Measurements from ENCODE around the gene PIM2. TPM values are rescaled to one million over a fixed set of nuclear protein-coding genes. Genes with fewer than 3 reads are reported as not detected.

The PIM2 gene
- total RNA-seq, 1 donor from 2014 or later = 13.4 TPM

DNA sequence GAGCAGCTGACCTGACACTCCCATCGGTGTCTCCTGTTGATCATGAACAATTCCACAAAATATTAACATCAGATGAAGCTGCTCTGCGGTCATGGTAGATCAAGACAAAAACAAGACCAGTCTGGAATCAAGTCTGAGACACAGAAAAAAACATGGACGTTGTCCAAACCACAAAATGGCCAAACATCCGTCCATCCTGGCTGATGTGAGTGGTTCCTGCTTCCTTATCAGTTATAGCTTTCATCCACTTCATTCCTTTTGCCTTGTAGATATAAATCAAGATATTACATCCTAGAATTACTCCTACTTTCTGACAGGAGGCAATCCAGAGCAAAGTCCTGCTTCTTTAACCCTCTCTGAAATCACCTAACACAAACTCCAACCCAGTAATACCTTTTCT is 54.6 kb downstream of the PIM2 start:
- Mint-ChIP-seq H3K4me3 (no peak overlapping the region), H3K4me1 (no peaks in the 10 kb centered on the region)
- TF ChIP-seq, protein P1, sequence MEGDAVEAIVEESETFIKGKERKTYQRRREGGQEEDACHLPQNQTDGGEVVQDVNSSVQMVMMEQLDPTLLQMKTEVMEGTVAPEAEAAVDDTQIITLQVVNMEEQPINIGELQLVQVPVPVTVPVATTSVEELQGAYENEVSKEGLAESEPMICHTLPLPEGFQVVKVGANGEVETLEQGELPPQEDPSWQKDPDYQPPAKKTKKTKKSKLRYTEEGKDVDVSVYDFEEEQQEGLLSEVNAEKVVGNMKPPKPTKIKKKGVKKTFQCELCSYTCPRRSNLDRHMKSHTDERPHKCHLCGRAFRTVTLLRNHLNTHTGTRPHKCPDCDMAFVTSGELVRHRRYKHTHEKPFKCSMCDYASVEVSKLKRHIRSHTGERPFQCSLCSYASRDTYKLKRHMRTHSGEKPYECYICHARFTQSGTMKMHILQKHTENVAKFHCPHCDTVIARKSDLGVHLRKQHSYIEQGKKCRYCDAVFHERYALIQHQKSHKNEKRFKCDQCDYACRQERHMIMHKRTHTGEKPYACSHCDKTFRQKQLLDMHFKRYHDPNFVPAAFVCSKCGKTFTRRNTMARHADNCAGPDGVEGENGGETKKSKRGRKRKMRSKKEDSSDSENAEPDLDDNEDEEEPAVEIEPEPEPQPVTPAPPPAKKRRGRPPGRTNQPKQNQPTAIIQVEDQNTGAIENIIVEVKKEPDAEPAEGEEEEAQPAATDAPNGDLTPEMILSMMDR (conservative IDR thresholded peaks at IDR 0.05) = no peak

More for the DNA sequence above, 54.6 kb downstream of the PIM2 start:
- H3K9me3 Mint-ChIP-seq = no peaks in the 10 kb centered on the region
- no peak for DNase-seq (ENCODE audit: low read depth, low spot score)
- peaks cover 16% of the 10 kb centered on the region for H3K27me3 Mint-ChIP-seq (ENCODE audit: low read depth)
- no peak overlapping the region for H3K27ac Mint-ChIP-seq (ENCODE audit: unreplicated experiment)
- no peaks in the 10 kb centered on the region for H3K36me3 Mint-ChIP-seq (ENCODE audit: low read depth)

Other genes starting within 250 kb of the PIM2 start
- 0.64 and 0.70 TPM in 2 replicates for gene WAS, start 235.2 kb downstream of the PIM2 start, total RNA-seq
- gene SUV39H1, start 222.3 kb downstream of the PIM2 start, total RNA-seq = 20.4 and 20.8 TPM in 2 replicates
- not detected in 2 replicates for gene GLOD5, start 157.3 kb downstream of the PIM2 start, total RNA-seq
- gene GATA1, start 132.4 kb downstream of the PIM2 start, total RNA-seq = not detected in 2 replicates
- 177 and 183 TPM in 2 replicates for gene HDAC6, start 117.0 kb downstream of the PIM2 start, total RNA-seq
- gene ERAS, start 92.5 kb downstream of the PIM2 start, total RNA-seq = 0.49 and 0.50 TPM in 2 replicates
- 9.3 and 12.7 TPM in 2 replicates for gene PCSK1N, start 83.4 kb downstream of the PIM2 start, total RNA-seq
- gene TIMM17B, start 21.3 kb downstream of the PIM2 start, total RNA-seq = 86.0 and 95.7 TPM in 2 replicates
- gene PQBP1, start 21.1 kb downstream of the PIM2 start, total RNA-seq = 98.4 and 101 TPM in 2 replicates
- 20.0 and 22.6 TPM in 2 replicates for gene SLC35A2, start 7.4 kb downstream of the PIM2 start, total RNA-seq
- gene OTUD5, start 38.6 kb upstream of the PIM2 start, total RNA-seq = 38.6 and 39.6 TPM in 2 replicates
- 1.2 TPM in 2 replicates for gene KCND1, start 52.8 kb upstream of the PIM2 start, total RNA-seq
- gene GRIPAP1, start 83.2 kb upstream of the PIM2 start, total RNA-seq = 55.3 and 63.2 TPM in 2 replicates
- gene TFE3, start 124.3 kb upstream of the PIM2 start, total RNA-seq = 26.2 TPM in 2 replicates
- 13.8 and 14.7 TPM in 2 replicates for gene CCDC120, start 140.0 kb upstream of the PIM2 start, total RNA-seq
- gene PRAF2, start 155.0 kb upstream of the PIM2 start, total RNA-seq = 30.2 and 33.7 TPM in 2 replicates
- 29.0 and 29.6 TPM in 2 replicates for gene WDR45, start 160.9 kb upstream of the PIM2 start, total RNA-seq
- 17.8 and 20.9 TPM in 2 replicates for gene GPKOW, start 204.7 kb upstream of the PIM2 start, total RNA-seq
- gene MAGIX, start 243.7 kb upstream of the PIM2 start, total RNA-seq = 1.4 and 1.6 TPM in 2 replicates

Data from neural crest cell (in vitro differentiated cells).